ENCODE data around the gene MRPL44. TPM values are rescaled to one million over a fixed set of nuclear protein-coding genes. Genes with fewer than 3 reads are reported as not detected.
A peak's percentile ranks its signal among the peaks of the same experiment; 100 is the strongest.

MRPL44 gene
- total RNA-seq, 1 experiment from 2014 or later, result 64.9 TPM

DNA sequence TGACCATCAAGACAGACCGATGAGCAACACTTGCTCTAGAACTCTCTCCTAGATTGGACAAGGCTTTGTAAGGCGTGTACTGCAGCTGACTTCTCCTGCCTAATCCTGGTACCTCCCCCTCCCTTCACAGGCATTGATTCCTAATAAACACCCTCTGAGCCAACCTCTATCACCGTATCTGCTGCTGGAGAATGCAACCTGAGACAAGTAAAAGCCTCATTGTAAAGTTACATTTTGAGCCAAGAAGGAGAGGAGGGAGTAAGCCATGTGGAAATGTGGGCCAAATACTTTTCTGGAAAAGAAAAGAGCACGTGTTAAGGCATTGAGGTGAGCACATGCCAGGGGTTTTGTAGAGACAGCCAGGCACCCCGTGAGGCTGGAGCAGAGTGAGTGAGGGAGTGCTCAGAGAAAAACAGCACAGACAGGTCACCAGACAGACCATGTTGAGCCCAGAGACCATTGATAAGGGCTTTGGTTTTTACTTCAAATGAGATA, 9.5 kb upstream of the MRPL44 start:
- Mint-ChIP-seq H3K36me3 (ENCODE audit: insufficient read depth, unreplicated experiment) (peaks cover 24% of the 10 kb centered on the region), H3K27me3 (ENCODE audit: insufficient read depth, unreplicated experiment) (no peaks in the 10 kb centered on the region), H3K4me3 (ENCODE audit: unreplicated experiment) (no peak overlapping the region), H3K4me1 (ENCODE audit: low read depth, unreplicated experiment) (peaks cover 39% of the 10 kb centered on the region), H3K9me3 (ENCODE audit: unreplicated experiment) (no peaks in the 10 kb centered on the region), H3K27ac (ENCODE audit: unreplicated experiment) (peak overlapping the region; percentile 11)
- CTCF ChIA-PET, result no interaction called here
- POLR2A ChIA-PET, result no interaction called here
- intact Hi-C loops (cut with micrococcal nuclease; ENCODE audit: unreplicated experiment), result no loop called here
- TF ChIP-seq, protein P1, sequence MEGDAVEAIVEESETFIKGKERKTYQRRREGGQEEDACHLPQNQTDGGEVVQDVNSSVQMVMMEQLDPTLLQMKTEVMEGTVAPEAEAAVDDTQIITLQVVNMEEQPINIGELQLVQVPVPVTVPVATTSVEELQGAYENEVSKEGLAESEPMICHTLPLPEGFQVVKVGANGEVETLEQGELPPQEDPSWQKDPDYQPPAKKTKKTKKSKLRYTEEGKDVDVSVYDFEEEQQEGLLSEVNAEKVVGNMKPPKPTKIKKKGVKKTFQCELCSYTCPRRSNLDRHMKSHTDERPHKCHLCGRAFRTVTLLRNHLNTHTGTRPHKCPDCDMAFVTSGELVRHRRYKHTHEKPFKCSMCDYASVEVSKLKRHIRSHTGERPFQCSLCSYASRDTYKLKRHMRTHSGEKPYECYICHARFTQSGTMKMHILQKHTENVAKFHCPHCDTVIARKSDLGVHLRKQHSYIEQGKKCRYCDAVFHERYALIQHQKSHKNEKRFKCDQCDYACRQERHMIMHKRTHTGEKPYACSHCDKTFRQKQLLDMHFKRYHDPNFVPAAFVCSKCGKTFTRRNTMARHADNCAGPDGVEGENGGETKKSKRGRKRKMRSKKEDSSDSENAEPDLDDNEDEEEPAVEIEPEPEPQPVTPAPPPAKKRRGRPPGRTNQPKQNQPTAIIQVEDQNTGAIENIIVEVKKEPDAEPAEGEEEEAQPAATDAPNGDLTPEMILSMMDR (IDR thresholded peaks at IDR 0.05; ENCODE audit: insufficient read depth in 1 of 2, low read depth in 1 of 2, low read length in 1 of 2, severe bottlenecking in 1 of 2, unreplicated experiment in 1 of 2), result no peak
- Histone ChIP-seq H3K36me3 (ENCODE audit: control insufficient read depth, insufficient read depth, low read length) (no peaks in the 10 kb centered on the region), H3K4me1 (peaks cover 11% of the 10 kb centered on the region; the same call in 1 of the 2 replicates), H3K9me3 (no peaks in the 10 kb centered on the region), H3K27me3 (replicated peaks; ENCODE audit: control insufficient read depth, insufficient read depth, low read length) (no peaks in the 10 kb centered on the region), H3K4me3 (ENCODE audit: low read depth, low read length) (no peak overlapping the region)
- no peak for DNase-seq
- no TSS peak for BruUV-seq (replicated peaks)

DNA sequence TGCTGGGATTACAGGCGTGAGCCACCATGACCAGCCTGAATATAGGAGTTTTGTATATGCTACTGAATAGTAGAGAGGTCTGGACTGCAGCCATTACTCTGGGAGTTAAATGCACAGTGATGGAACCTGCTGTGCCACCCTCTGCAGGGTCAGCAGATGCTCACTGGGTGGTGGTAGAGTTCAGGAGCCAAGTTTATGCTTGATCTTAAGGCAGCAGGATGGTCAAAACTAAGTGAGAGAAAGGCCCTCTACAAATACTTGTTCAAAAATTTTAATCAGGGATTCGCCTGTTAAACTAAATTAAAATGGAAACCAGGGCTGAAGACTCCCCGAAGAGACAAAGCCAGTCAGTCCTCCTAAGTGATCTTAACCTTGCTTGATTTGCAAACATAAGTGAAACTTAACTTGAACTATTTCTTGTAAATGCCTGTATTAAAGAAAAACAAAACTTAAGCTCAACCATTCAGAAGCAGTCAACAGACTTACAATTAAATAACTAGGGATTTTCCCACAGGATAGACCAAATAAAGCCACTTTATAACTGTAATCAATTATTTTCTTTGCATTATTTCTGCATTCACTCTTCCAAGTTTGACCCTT, 7.9 kb upstream of the MRPL44 start:
- ChIA-PET CTCF (no interaction called here), POLR2A (no interaction called here)
- Mint-ChIP-seq H3K9me3 (ENCODE audit: unreplicated experiment) (no peaks in the 10 kb centered on the region), H3K27me3 (ENCODE audit: insufficient read depth, unreplicated experiment) (no peaks in the 10 kb centered on the region), H3K4me1 (ENCODE audit: low read depth, unreplicated experiment) (peaks cover 35% of the 10 kb centered on the region), H3K36me3 (ENCODE audit: insufficient read depth, unreplicated experiment) (peaks cover 10% of the 10 kb centered on the region), H3K27ac (ENCODE audit: unreplicated experiment) (no peak overlapping the region), H3K4me3 (ENCODE audit: unreplicated experiment) (no peak overlapping the region)
- no peak for DNase-seq
- TF ChIP-seq, protein P1 (IDR thresholded peaks at IDR 0.05; ENCODE audit: insufficient read depth in 1 of 2, low read depth in 1 of 2, low read length in 1 of 2, severe bottlenecking in 1 of 2, unreplicated experiment in 1 of 2), result no peak
- Histone ChIP-seq H3K4me1 (peaks cover 5% of the 10 kb centered on the region; the same call in 1 of the 2 replicates), H3K27me3 (replicated peaks; ENCODE audit: control insufficient read depth, insufficient read depth, low read length) (no peaks in the 10 kb centered on the region), H3K9me3 (no peaks in the 10 kb centered on the region), H3K36me3 (ENCODE audit: control insufficient read depth, insufficient read depth, low read length) (no peaks in the 10 kb centered on the region), H3K4me3 (ENCODE audit: low read depth, low read length) (no peak overlapping the region)
- no TSS peak for BruUV-seq (replicated peaks)
- intact Hi-C loops (cut with micrococcal nuclease; ENCODE audit: unreplicated experiment), result no loop called here

DNA sequence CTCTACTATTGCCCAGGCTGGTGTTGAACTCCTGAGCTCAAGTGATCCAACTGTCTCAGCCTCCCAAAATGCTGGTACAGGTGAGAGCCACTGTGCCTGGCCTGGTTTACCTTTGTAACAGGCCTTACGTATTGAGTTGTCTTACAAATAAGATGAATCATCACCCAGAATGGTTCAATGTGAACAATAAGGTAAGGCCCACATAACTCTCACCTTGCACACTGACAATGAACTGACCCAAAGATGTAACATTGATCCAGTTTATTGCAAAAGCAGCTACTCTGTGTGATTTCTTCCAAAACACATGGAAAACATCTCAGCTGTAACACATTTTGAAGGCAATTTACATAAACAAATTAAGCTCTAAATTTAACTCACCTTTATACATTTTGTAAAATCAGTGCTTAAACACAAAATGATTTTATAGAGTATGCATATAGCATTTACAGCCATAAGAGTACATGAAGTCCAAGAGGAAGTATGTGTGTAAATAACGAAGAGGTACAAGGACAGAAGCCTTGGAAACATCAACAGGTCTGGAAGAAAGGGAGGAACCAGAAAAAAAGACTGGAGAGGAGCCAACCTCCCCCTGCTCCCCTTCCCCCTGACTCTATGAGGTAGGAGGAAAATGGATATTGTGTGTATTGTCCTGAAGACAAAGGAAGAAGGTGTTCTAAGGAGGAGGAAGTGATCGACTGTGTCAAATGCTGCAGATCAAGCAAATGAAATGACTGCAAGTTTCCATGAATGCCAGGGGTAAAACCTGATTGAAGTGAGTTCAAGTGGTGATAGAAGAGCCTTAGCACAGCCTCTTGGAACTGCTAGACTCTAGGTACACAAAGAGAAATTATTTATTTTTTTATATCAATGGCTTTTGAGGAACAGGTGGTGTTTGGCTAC, 6.6 kb upstream of the MRPL44 start:
- H3K9me3 ChIP-seq, result no peaks in the 10 kb centered on the region
- no peak for DNase-seq
- no peaks in the 10 kb centered on the region for H3K9me3 Mint-ChIP-seq (ENCODE audit: unreplicated experiment)
- H3K27ac Mint-ChIP-seq (ENCODE audit: unreplicated experiment), result no peak overlapping the region
- H3K27me3 ChIP-seq (replicated peaks; ENCODE audit: control insufficient read depth, insufficient read depth, low read length), result no peaks in the 10 kb centered on the region
- H3K4me1 ChIP-seq, result peaks cover 5% of the 10 kb centered on the region; the same call in 1 of the 2 replicates
- BruUV-seq (replicated peaks), result no TSS peak
- H3K27me3 Mint-ChIP-seq (ENCODE audit: insufficient read depth, unreplicated experiment), result no peaks in the 10 kb centered on the region
- H3K4me1 Mint-ChIP-seq (ENCODE audit: low read depth, unreplicated experiment), result peaks cover 28% of the 10 kb centered on the region
- no peak overlapping the region for H3K4me3 Mint-ChIP-seq (ENCODE audit: unreplicated experiment)
- no peaks in the 10 kb centered on the region for H3K36me3 ChIP-seq (ENCODE audit: control insufficient read depth, insufficient read depth, low read length)
- TF ChIP-seq, protein P1 (IDR thresholded peaks at IDR 0.05; ENCODE audit: insufficient read depth in 1 of 2, low read depth in 1 of 2, low read length in 1 of 2, severe bottlenecking in 1 of 2, unreplicated experiment in 1 of 2), result no peak
- H3K36me3 Mint-ChIP-seq (ENCODE audit: insufficient read depth, unreplicated experiment), result no peaks in the 10 kb centered on the region
- H3K4me3 ChIP-seq (ENCODE audit: low read depth, low read length), result no peak overlapping the region
- CTCF ChIA-PET, result no interaction called here
- POLR2A ChIA-PET, result no interaction called here
- intact Hi-C loops (cut with micrococcal nuclease; ENCODE audit: unreplicated experiment), result no loop called here
